GM21360 (cell line): ENCODE data around the gene BORCS6.

Experiments used
- ATAC-seq: cut with Tn5 transposase; IDR thresholded peaks from one replicate; pipeline ENCODE4 v1.9.1; 2021; ENCODE audit warnings: mild to moderate bottlenecking, moderate library complexity; ENCODE audit not compliant: unreplicated experiment

Gene BORCS6

DNA sequence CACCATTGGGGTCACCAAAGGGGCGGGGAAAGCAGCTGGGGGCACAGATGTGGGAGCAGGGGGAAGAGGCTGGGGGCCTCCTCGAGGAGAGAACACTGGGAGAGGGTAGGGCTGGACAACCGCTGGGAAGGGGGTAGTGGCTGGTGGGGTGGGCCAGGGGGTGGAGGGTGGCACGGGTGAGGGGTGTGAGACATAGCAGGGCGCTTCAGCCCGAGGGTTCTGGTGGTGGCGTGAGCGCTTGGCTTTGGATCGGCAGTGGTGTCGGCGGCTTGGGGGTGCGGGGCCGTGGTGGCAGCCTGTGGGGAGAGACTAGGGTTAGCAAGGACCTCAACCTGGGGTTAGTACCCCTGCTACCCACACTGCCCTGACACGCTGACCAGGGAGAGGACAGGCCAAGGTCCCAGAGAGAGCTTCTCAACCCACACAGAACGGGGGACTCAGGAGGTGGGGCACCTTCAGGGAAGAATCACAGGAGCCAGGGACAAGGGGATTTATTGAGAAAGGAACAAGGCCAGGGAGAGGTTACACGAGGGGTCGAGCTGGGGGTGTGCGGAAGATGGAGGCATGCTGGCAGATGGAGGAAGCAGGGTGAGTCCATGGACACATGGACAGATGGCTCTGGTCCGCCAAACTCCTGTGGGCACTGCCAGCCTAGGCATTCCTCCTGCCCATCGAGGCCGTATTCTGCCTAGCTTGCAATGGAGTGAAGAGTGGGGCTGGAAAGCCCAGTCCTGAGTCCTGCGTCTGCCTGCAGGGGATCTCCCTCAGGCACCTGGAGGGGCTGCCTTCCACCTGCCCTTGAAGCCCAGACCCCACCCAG lies 46.2 kb downstream of the BORCS6 start:
- no peak for ATAC-seq

DNA sequence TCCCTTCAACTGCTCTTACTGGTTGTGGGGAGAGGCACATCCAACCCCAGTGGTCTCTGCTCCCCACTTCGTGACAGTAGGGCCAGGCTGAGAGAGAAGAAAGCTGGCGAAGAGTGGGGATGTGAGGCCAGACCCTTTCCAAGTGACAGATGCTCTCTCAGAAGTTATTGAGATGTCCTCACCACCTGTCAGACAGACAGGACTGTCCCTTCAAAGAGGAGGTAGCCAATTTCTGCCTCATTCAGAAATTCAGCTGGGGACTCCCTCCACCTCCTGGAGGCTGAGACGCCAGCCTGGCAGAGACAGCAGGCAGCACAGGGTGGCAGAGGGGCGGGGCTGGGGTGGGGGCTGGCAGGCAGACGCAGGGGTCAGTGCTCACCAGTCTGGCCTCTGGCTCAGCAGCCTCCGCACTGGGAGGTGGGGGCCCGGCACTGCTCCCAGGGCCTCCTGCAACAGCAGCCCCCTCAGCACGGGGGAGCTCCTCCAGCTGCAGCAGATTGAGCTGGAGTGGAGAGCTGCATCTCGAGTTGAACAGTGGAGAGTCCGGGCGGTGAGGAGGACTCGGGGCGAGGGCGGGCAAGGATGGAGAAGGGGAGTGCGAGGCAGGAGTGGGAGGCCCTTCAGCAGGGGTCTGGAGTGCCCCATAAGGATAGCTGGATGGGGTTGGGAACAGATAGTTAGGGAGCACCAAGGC lies 46.9 kb downstream of the BORCS6 start:
- ATAC-seq: no peak

DNA sequence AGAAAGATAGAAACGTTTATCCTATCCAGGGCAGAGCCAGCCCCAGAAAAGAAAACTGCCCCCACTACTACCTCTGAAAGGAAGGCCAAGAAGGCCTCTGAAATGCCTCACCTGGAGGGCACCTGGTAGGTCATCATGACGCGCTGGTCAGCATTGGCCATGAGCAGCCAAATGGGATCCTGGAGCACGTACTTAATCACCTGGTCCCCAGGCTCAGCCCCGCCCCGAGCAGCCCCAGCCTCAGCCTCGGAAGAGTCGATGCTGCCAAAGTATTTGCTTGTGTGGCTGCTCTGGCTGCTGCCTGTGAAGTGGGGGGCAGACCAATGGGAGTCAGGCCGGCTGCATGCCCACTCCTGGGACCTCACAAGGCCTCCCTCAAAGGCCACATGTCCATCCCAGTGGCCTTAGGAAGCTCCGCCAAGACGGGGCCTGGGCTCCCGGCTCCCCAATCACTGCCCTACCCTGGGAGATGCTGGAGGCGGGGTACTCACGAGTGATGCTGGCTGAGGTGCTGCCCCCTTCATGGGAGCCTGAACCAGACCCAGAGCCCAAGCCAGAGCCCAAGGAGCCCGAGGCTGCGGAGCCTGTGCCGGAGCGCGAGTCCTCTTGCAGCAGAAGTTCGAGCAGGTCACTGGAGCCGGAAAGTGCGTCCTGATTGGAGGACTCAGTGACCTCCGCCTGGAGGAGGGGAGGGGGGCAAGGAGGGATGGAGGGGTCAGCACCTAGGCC lies 47.7 kb downstream of the BORCS6 start:
- ATAC-seq: no peak

DNA sequence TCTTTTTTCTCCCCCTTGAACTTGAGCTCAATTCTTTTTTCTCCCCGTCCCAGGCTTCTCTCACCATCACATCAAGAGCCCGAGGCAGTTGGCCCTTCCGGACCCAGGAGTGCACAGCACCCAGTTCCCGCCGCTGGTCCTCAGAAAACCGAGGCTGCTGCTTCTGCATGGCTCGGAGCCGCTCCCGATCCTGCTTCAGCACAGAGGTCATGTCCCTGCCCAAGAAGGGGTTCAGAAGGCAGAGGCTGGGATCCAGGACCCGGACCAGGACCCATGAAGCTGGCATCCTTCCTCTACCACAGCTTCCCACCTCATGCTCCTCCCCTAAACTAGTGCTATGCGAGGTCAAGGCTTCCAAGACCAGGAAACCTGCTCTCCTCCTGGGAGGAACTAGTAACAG lies 48.2 kb downstream of the BORCS6 start:
- no peak for ATAC-seq

DNA sequence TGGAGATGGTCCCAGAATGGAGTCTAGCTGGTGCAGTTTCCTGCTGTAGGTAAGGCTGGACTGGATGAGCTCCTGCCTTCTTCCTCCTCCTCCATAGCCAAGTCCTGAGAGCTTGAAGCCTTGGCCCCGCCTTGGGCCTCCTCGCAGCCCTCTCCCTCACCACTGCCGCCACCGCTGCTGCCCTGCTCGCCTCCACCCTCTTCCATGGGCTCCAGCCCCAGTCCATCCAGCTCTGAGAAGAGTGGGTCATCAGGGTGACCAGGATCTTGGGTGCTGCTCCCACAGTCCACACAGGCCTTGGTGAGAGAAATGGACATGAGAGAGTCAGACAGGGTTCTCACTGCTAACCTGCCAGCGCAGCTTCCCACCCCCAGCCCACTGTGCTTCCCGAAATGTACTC lies 48.9 kb downstream of the BORCS6 start:
- no peak for ATAC-seq

DNA sequence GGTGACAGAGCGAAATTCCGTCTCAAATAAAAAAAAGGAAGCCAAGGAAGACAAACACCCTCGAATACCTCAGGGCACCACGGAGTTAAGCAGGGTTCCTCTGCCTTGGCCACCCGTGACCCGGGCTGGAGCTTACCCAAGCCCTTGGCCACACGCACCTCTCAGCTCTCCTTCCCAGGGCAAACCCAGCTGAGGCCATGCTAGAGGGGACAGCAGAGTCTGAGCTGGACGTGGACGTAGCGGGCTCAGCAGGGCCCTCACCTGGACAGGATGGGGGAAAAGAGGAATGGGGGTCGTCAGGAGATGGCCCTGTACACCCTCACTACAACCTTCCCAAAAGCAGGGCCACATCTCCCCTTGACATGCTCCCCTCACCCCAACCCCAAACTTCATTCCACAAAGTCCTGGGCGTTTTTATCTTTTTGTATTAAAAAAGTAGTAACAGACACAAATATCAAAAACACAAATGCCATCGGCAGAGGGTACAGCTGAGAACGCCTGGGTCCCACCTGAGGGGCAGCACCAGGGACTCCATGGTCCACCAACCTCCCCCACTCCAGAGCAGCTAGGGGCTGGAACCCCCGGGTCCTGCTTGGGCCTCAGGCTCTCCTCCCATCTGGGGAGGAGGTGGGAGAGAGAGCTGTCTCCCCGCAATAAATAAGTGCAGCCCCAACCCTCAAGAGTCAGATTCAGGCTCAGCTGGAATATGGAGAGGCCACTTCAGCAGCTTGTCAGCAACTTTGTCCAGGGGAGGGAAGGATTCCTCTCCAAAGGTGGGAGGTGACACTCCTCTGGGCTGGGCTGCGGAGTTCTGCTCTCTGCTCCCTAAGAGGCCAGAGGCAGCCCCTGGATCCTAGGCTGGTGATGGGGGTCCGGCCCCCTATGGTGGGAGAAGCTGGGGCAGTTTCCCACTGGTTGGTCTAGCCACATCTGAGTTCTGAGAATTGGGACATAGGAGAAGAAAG lies 49.6 kb downstream of the BORCS6 start:
- ATAC-seq: no peak

DNA sequence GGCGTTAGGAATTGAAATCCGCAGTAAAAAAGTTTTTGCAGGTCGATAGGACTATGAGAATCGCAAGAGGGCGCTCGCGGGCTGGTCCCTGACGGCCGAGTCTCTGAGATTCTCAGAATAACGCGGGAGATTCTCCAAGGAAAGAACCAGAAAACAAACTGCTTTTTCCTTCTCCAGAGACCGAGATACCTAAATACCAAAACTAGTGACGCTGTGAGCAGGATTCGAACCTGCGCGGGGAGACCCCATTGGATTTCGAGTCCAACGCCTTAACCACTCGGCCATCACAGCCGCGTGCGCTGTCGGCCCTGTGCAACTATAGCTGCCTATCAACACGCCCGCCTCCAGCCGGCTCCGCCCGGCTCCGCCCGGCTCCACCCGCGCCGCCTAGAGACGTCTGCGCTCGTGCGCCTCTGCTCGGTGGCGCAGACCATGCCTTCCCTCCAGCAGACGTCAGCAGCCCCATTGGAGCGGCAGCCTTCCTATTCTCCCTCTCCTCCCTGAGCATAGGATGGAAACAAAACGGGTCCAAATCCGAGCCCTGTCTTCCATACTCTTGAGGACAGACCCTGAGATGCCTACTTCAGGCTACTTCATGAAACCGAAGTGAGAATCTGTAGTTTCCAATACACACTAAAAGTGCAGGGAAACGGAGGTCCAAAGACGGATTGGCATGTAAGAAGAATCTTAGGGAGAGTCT lies 51.2 kb downstream of the BORCS6 start:
- ATAC-seq: peak; percentile 80

DNA sequence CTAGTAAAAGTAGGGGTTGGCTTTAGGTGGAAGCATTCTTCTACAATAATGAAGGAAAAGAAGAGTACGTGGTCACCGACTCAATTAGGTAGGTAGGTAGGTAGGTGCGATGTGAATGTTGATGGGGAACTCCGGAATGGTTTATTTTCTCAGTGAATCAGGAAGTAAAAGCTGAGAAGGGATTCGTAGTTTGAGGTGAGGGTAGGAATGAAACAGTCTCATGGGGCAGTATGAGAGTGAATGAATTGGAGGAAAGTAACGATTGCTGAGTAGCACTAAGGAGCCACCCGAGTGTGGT lies 51.7 kb downstream of the BORCS6 start:
- no peak for ATAC-seq
